Activated naive CD4-positive, alpha-beta T cell treated with anti-CD3 and anti-CD28 coated beads for 36 hours (primary cell): ENCODE measurements around the gene BCO1. TPM values are rescaled to one million over a fixed set of nuclear protein-coding genes. Genes with fewer than 3 reads are reported as not detected.

Source experiments
- CTCF ChIA-PET: fragments of 350-600 bp; sonication (Branson Sonifier 250); formaldehyde crosslinking; loops from one replicate; lab custom pipeline; 2021; ENCODE audit warnings: antibody characterized with exemption; lab: Charles Lee
- DNase-seq: peaks from one replicate; pipeline ENCODE4 v3.0.0-alpha.2; 2020
- H3K27ac Mint-ChIP-seq: one replicate; pipeline ENCODE4 v1.8.0; 2021; ENCODE audit warnings: mild to moderate bottlenecking, mixed read lengths
- H3K27me3 Mint-ChIP-seq: one replicate; pipeline ENCODE4 v1.8.0; 2021; ENCODE audit warnings: low read depth, mixed read lengths
- H3K36me3 Mint-ChIP-seq: one replicate; pipeline ENCODE4 v1.8.0; 2021; ENCODE audit warnings: low read depth, mixed read lengths
- H3K4me1 Mint-ChIP-seq: one replicate; pipeline ENCODE4 v1.8.0; 2021; ENCODE audit warnings: low read depth, mixed read lengths
- H3K4me3 Mint-ChIP-seq: one replicate; pipeline ENCODE4 v1.8.0; 2021; ENCODE audit warnings: mild to moderate bottlenecking, moderate library complexity, mixed read lengths
- H3K9me3 Mint-ChIP-seq: one replicate; pipeline ENCODE4 v1.8.0; 2021; ENCODE audit warnings: mixed read lengths
- intact Hi-C: fragments of 100-400 bp; cut with micrococcal nuclease; formaldehyde crosslinking; loops from one replicate; pipeline ENCODE4 v1.15.1; 2023
- total RNA-seq, 2 experiments: library from RNA; stranded (reverse); gene quantifications; one replicate each; pipeline ENCODE4 v1.2.3, GENCODE V29; 2021

BCO1 gene
- total RNA-seq, 2 experiments from 2014 or later = not detected

DNA sequence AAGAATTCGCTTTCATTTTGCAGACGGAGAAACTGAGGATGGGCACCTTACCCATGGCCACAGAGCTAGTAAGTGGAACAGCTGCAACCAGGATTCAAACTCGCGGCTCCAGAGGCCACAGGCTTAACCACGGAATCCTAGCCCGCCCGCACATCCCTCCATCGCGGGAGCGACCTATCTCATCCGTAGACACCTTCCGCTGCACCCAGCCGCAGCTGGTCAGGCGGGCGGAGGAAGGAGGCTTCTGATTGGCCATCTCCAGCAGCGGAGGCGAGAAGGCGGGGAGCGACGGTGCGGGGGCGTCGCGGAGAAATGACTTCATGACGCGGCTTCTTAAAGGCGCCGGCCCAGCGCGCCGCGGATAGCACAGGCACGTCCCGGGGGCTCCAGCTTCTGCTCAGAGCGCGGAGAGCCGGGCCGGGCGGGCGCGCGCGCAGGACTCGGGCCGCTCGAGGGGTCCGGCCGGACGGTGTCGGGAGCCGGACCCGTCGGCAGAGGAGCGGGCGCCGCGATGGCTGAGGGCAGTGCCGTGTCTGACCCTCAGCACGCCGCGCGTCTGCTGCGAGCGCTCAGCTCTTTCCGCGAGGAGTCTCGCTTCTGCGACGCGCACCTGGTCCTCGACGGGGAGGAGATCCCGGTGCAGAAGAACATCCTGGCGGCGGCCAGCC lies 76.2 kb downstream of the BCO1 start, which contains the start of gene GAN:
Gene GAN, plus strand, starts transcription at position 360 of the 668 bp plus-strand sequence. Its CDS starts 152 bp downstream, at position 512.
- intact Hi-C loops = loop anchor here (1.0 to 10.0 kb wide), 14 partner anchors 21 to 1338 kb away; partner anchors contain the start of genes C16orf46, CDYL2, CENPN and DYNLRB2
- Mint-ChIP-seq H3K4me1 (peaks cover 65% of the 10 kb centered on the region), H3K9me3 (no peaks in the 10 kb centered on the region), H3K4me3 (peak within 1 kb of the TSS; percentile 97), H3K36me3 (peaks cover 2% of the 10 kb centered on the region), H3K27me3 (no peaks in the 10 kb centered on the region), H3K27ac (peak within 1 kb of the TSS; percentile 83)
- CTCF ChIA-PET = interaction anchor here (0.5 to 1.5 kb wide), 3 partner anchors 12 to 1362 kb away, joined by 3 to 5 read pairs (median 4); no protein-coding TSS in a partner anchor
- DNase-seq = peak; percentile 97

DNA sequence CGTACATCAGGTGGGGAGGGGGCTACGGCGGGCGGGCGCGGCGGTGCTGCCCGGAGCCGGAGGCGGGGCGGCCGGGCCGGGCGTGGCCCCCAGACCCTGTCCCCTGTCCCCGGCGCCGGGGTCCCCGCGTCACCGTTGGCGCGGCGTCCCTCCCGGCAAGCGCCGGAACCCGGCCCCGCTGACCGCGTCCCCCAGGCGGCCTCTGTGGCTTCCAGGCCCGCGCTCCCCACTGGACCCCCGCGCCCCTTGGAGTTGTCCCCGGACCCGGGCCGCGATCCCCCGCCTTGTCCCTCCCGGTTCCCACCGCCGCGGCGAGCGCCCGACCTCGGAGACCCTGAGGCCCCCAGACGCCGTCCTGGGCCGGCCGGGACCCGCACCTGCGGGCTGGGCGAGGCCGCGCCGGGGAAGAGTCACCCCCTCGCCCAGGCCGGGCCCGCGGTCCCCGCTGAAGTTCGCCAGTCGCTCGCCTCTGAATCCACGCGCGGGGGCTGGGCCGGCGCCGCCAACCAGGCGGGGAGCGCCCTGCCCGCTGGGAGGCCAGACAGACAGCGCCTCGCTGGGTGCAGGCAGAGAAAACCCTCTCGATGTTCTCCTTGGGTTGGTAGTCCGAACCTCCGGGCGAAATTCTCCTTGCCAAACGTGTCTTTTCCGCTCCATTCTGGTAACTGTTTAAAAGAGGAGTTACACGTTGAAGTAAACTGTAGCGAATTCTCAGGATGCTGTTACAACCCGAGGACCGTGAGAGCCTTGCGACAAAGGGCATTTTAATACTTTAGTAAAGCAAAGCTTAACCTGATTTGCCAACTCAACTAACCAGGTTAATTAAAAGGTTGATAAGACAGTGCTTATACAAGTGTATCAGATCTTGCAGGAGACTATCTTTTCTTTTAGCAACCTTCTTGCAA lies 77.0 kb downstream of the BCO1 start:
- H3K4me3 Mint-ChIP-seq = peak overlapping the region; percentile 97
- CTCF ChIA-PET = no interaction called here
- intact Hi-C loops = loop anchor here (1.0 to 10.0 kb wide), 4 partner anchors 55 to 731 kb away; partner anchors contain the start of gene CDYL2
- DNase-seq = peak; percentile 56
- peaks cover 2% of the 10 kb centered on the region for H3K36me3 Mint-ChIP-seq
- H3K4me1 Mint-ChIP-seq = peaks cover 65% of the 10 kb centered on the region
- H3K27me3 Mint-ChIP-seq = no peaks in the 10 kb centered on the region
- no peak overlapping the region for H3K27ac Mint-ChIP-seq
- H3K9me3 Mint-ChIP-seq = no peaks in the 10 kb centered on the region

DNA sequence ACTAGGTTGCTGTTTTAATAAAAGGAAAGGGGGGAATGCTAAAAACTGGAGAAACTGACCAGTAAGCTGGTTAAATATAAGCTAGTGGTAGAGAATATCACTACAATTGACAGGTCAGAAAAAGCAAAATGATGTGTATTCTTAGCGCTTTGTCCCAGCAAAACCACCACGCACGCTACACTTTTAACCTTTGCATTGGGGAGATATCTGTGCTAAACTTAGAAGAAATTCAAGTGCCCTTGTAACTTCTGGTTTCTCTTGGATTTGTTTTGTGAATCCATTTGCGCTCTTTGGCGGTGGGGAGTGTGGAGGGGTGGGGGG lies 77.6 kb downstream of the BCO1 start:
- DNase-seq = no peak
- no peak overlapping the region for H3K27ac Mint-ChIP-seq
- CTCF ChIA-PET = no interaction called here

GRCh38 chr16:81318711-81319110 lies 80.2 kb downstream of the BCO1 start:
- Mint-ChIP-seq H3K4me1 (peaks cover 57% of the 10 kb centered on the region), H3K27ac (no peak overlapping the region), H3K27me3 (no peaks in the 10 kb centered on the region), H3K36me3 (no peaks in the 10 kb centered on the region), H3K4me3 (no peak overlapping the region), H3K9me3 (no peaks in the 10 kb centered on the region)
- CTCF ChIA-PET = interaction anchor here (0.6 to 1.1 kb wide), 2 partner anchors 9 to 114 kb away, joined by 3 read pairs; no protein-coding TSS in a partner anchor
- no peak for DNase-seq
- intact Hi-C loops = loop anchor here (10.0 kb wide), 2 partner anchors 514 to 734 kb away; partner anchors contain the start of gene CDYL2

More for the DNA sequence above, 77.6 kb downstream of the BCO1 start:
- Mint-ChIP-seq H3K36me3 (peaks cover 2% of the 10 kb centered on the region), H3K27me3 (no peaks in the 10 kb centered on the region), H3K4me1 (peaks cover 66% of the 10 kb centered on the region), H3K9me3 (no peaks in the 10 kb centered on the region), H3K4me3 (peak overlapping the region; percentile 81)
- intact Hi-C loops = loop anchor here (10.0 kb wide), 2 partner anchors 511 to 731 kb away; partner anchors contain the start of gene CDYL2

GRCh38 chr16:81319221-81319912 lies 80.9 kb downstream of the BCO1 start:
- no peak overlapping the region for H3K27ac Mint-ChIP-seq
- no peak overlapping the region for H3K4me3 Mint-ChIP-seq
- no peaks in the 10 kb centered on the region for H3K36me3 Mint-ChIP-seq
- no peak for DNase-seq
- CTCF ChIA-PET = interaction anchor here (1.1 kb wide), 1 partner anchor 114 kb away, joined by 3 read pairs; no protein-coding TSS in a partner anchor
- H3K27me3 Mint-ChIP-seq = no peaks in the 10 kb centered on the region
- intact Hi-C loops = loop anchor here (10.0 kb wide), 2 partner anchors 515 to 735 kb away; partner anchors contain the start of gene CDYL2
- H3K4me1 Mint-ChIP-seq = peaks cover 50% of the 10 kb centered on the region
- H3K9me3 Mint-ChIP-seq = no peaks in the 10 kb centered on the region

GRCh38 chr16:81321039-81321438 lies 82.5 kb downstream of the BCO1 start:
- no peaks in the 10 kb centered on the region for H3K36me3 Mint-ChIP-seq
- H3K4me3 Mint-ChIP-seq = no peak overlapping the region
- H3K27ac Mint-ChIP-seq = no peak overlapping the region
- CTCF ChIA-PET = no interaction called here
- H3K9me3 Mint-ChIP-seq = no peaks in the 10 kb centered on the region
- peaks cover 46% of the 10 kb centered on the region for H3K4me1 Mint-ChIP-seq
- DNase-seq = no peak
- intact Hi-C loops = no loop called here
- no peaks in the 10 kb centered on the region for H3K27me3 Mint-ChIP-seq

GRCh38 chr16:81321536-81321935 lies 83.0 kb downstream of the BCO1 start:
- Mint-ChIP-seq H3K4me3 (no peak overlapping the region), H3K27me3 (no peaks in the 10 kb centered on the region), H3K27ac (no peak overlapping the region), H3K9me3 (no peaks in the 10 kb centered on the region), H3K36me3 (no peaks in the 10 kb centered on the region), H3K4me1 (peaks cover 43% of the 10 kb centered on the region)
- no peak for DNase-seq
- intact Hi-C loops = no loop called here
- CTCF ChIA-PET = no interaction called here

DNA sequence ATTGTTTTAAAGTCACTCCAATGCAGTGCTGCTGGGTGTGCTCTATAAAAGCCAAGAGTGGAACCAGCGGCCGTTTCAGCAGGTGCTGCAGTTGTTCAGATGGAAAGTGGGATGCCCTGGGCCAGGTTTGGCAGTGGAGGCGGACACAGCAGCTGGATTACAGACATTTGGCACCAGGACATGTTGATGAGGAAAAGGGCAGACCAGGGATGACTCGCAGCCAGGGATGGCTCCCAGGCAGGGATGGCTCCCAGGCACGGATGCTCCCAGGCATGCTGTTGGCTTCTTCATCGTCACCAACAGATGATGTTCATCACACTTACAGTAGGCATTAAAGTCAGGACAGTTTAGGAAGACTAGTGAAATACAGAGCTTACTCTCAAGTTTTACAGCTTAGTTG lies 86.3 kb downstream of the BCO1 start:
- intact Hi-C loops = no loop called here

GRCh38 chr16:81327011-81327410 lies 88.5 kb downstream of the BCO1 start:
- intact Hi-C loops = no loop called here
- peaks cover 5% of the 10 kb centered on the region for H3K36me3 Mint-ChIP-seq
- CTCF ChIA-PET = no interaction called here
- no peak overlapping the region for H3K4me3 Mint-ChIP-seq
- no peak overlapping the region for H3K27ac Mint-ChIP-seq
- DNase-seq = no peak
- H3K4me1 Mint-ChIP-seq = peaks cover 4% of the 10 kb centered on the region
- H3K9me3 Mint-ChIP-seq = no peaks in the 10 kb centered on the region
- no peaks in the 10 kb centered on the region for H3K27me3 Mint-ChIP-seq

More for the DNA sequence above, 86.3 kb downstream of the BCO1 start:
- peaks cover 23% of the 10 kb centered on the region for H3K4me1 Mint-ChIP-seq
- H3K4me3 Mint-ChIP-seq = no peak overlapping the region
- DNase-seq = no peak
- CTCF ChIA-PET = no interaction called here
- no peaks in the 10 kb centered on the region for H3K9me3 Mint-ChIP-seq
- H3K27ac Mint-ChIP-seq = no peak overlapping the region
- no peaks in the 10 kb centered on the region for H3K27me3 Mint-ChIP-seq
- H3K36me3 Mint-ChIP-seq = no peaks in the 10 kb centered on the region

DNA sequence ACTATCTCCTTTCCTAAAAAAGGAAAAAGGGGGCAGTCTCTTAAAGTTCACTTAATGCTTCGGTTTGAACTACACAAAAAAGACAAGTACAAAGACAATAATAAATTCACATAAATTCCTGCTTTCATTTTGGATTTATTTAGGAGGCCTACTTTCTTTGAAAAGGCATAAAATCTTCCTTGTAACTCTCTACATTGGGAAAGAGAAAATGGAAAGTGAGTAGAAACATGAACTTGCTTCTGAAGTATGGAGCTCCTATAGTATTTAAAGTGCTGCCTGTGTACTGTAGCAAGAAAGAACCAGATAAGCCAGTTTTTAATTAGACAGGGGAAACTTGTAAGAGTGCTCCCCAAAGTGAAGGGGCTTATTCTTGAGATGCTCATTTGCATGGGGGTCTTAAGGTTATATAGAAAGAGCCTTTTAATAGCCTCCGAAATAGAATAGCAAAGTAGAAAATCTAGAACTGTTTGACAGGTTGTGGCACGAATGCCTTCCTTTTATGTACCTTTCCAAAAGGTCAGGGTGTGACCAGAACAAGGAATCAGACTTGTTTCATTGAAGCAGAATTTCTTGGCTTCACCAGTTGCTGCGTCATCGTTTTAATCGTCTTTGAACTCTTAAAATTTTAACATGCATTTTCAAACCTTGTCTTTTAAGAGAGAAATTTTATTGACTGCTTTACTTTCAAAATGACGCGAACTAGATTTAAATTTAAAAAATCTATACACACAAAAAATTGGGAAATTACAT lies 89.1 kb downstream of the BCO1 start:
- DNase-seq = no peak
- no peak overlapping the region for H3K4me3 Mint-ChIP-seq
- peaks cover 8% of the 10 kb centered on the region for H3K36me3 Mint-ChIP-seq
- no peak overlapping the region for H3K27ac Mint-ChIP-seq
- H3K9me3 Mint-ChIP-seq = no peaks in the 10 kb centered on the region
- H3K4me1 Mint-ChIP-seq = peaks cover 3% of the 10 kb centered on the region
- intact Hi-C loops = no loop called here
- CTCF ChIA-PET = no interaction called here
- H3K27me3 Mint-ChIP-seq = no peaks in the 10 kb centered on the region

DNA sequence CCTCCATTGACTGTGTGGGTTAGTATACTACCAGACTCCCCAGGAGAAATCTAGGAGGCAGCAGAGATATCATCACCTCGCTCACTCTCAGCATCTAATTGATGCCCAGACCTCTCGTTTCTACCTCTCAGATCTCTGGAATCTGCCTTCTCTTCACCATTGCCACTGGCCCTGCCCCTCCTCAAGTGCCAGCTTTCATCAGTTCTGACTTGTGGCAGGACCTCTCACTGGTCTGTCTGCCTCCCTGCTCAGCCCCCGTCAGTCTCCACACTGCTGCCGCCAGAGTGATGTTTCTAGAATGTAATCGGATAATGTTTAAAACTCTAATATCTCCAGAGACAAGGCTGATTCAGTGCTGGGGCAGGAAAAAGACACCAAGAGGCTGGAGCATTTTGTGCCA lies 91.5 kb downstream of the BCO1 start:
- H3K36me3 Mint-ChIP-seq = peaks cover 9% of the 10 kb centered on the region
- CTCF ChIA-PET = no interaction called here
- no peaks in the 10 kb centered on the region for H3K9me3 Mint-ChIP-seq
- intact Hi-C loops = no loop called here
- no peaks in the 10 kb centered on the region for H3K27me3 Mint-ChIP-seq
- peaks cover 4% of the 10 kb centered on the region for H3K4me1 Mint-ChIP-seq
- DNase-seq = no peak
- H3K4me3 Mint-ChIP-seq = no peak overlapping the region
- no peak overlapping the region for H3K27ac Mint-ChIP-seq
